HepG2 (cell line): ENCODE results near the gene FKBP1B. TPM values are rescaled to one million over a fixed set of nuclear protein-coding genes. Genes with fewer than 3 reads are reported as not detected.

Experiments
- ATAC-seq: fragments of 200-7000 bp; cut with Tn5 transposase; 3 replicates; pipeline ENCODE4 v1.9.1; 2020; ENCODE audit warnings: mild to moderate bottlenecking, moderate library complexity
- BruUV-seq: library from RNA; stranded (reverse); fragments of 400-500 nt; replicated peaks from 2 replicates; lab custom pipeline; 2021; lab: Mats Ljungman, UMichigan
- CTCF ChIA-PET: fragments of 300-600 bp; formaldehyde crosslinking; extraction: SDS; loops from one replicate; lab custom pipeline; 2021; ENCODE audit warnings: low total read pairs, inconsistent platforms, low intra/inter-chr PET ratio; lab: Yijun Ruan, JAX
- POLR2A ChIA-PET: fragments of 350-600 bp; sonication (Branson Sonifier 250); formaldehyde crosslinking; loops from one replicate; lab custom pipeline; 2020; ENCODE audit warnings: antibody characterized with exemption, inconsistent platforms; lab: Yijun Ruan, JAX
- DNase-seq: peaks from one replicate; pipeline ENCODE4 v3.0.0-alpha.2; 2015; ENCODE audit warnings: low spot score
- FAIRE-seq: peaks from 3 replicates; lab custom pipeline; 2011; peaks lifted over from hg19 to GRCh38; lab: Jason Lieb, UNC
- H2AFZ ChIP-seq: one replicate; pipeline ENCODE4 v1.6.1; 2011; ENCODE audit warnings: low read length, inconsistent platforms
- H3K27ac ChIP-seq: fragments of 300-600 bp; 3 replicates; pipeline ENCODE4 v1.8.0; 2011; ENCODE audit warnings: mixed run types, mild to moderate bottlenecking, mixed read lengths, low read length, inconsistent platforms; ENCODE audit not compliant: insufficient read depth; ENCODE audit errors: extremely low read length
- H3K27me3 ChIP-seq, 2 experiments: fragments of 200-600 bp in 1 of 2; 2 replicates in 1 of 2; 3 replicates in 1 of 2; pipeline versions ENCODE4 v1.6.0 to v1.8.0; 2011; ENCODE audit warnings: low read length in 2 of 2, mild to moderate bottlenecking in 2 of 2, moderate library complexity in 2 of 2, inconsistent platforms in 1 of 2; ENCODE audit not compliant: insufficient read depth in 2 of 2, control insufficient read depth in 1 of 2
- H3K36me3 ChIP-seq, 2 experiments: fragments of 200-600 bp in 1 of 2; replicated peaks in 1 of 2; 2 replicates in 1 of 2; 3 replicates in 1 of 2; pipeline versions ENCODE4 v1.5.1 to v1.8.0; 2011; ENCODE audit warnings: low read length in 2 of 2, inconsistent platforms in 1 of 2; ENCODE audit not compliant: insufficient read depth in 2 of 2, control insufficient read depth in 1 of 2
- H3K4me1 ChIP-seq: 2 replicates; pipeline ENCODE4 v1.5.1; 2012; ENCODE audit warnings: low read length, inconsistent platforms; ENCODE audit not compliant: insufficient read depth
- H3K4me2 ChIP-seq: 2 replicates; pipeline ENCODE4 v1.6.0; 2011; ENCODE audit warnings: low read depth, low read length, inconsistent platforms
- H3K4me3 ChIP-seq, 3 experiments: fragments of 200-600 bp in 1 of 3; sonication (generic), shearing (Covaris generic) in 1 of 3; replicated peaks in 1 of 3; 2 replicates each; pipeline ENCODE4 v1.5.1; 2011 to 2016; ENCODE audit warnings: low read length in 3 of 3, inconsistent platforms in 2 of 3, low read depth in 2 of 3, mild to moderate bottlenecking in 2 of 3, control low read depth in 1 of 3, mixed read lengths in 1 of 3; ENCODE audit not compliant: insufficient read depth in 1 of 3
- H3K79me2 ChIP-seq: one replicate; pipeline ENCODE4 v1.6.1; 2011; ENCODE audit warnings: low read length, inconsistent platforms; ENCODE audit not compliant: insufficient read depth
- H3K9ac ChIP-seq: 2 replicates; pipeline ENCODE4 v1.6.0; 2011; ENCODE audit warnings: mild to moderate bottlenecking, low read depth, low read length, inconsistent platforms; ENCODE audit not compliant: insufficient read depth
- H3K9me3 ChIP-seq: 2 replicates; pipeline ENCODE4 v1.5.1; 2012; ENCODE audit warnings: mild to moderate bottlenecking, low read length
- H4K20me1 ChIP-seq: 2 replicates; pipeline ENCODE4 v1.6.0; 2011; ENCODE audit warnings: inconsistent platforms, mild to moderate bottlenecking, low read length, moderate library complexity; ENCODE audit not compliant: insufficient read depth
- GATAD2A ChIP-seq: IDR thresholded peaks from 2 replicates; pipeline ENCODE4 v1.6.1; 2016
- GMEB2 ChIP-seq: IDR thresholded peaks from 2 replicates; pipeline ENCODE4 v1.6.1; 2016; ENCODE audit warnings: missing biosample characterization, missing genetic modification reagents, low read depth
- GPBP1L1 ChIP-seq: sonication (generic); formaldehyde crosslinking; IDR thresholded peaks from 2 replicates; pipeline ENCODE4 v1.5.0; 2020; ENCODE audit warnings: mild to moderate bottlenecking, missing genetic modification reagents
- PRDM10 ChIP-seq: sonication (generic); formaldehyde crosslinking; IDR thresholded peaks from 2 replicates; pipeline ENCODE4 v1.4.0; 2020; ENCODE audit warnings: low read depth, missing genetic modification reagents
- SMAD3 ChIP-seq: sonication (generic); formaldehyde crosslinking; IDR thresholded peaks from 2 replicates; pipeline ENCODE4 v1.4.0; 2020; ENCODE audit warnings: missing genetic modification reagents
- ZSCAN9 ChIP-seq: IDR thresholded peaks from 2 replicates; pipeline ENCODE4 v1.6.1; 2016; ENCODE audit warnings: borderline replicate concordance
- WGBS: methylation state at CpG from one replicate; pipeline ENCODE4 v1.1.6; 2017; ENCODE audit warnings: low lambda C conversion rate; 5-methylcytosine and 5-hydroxymethylcytosine counted together
- in situ Hi-C: cut with HindIII; loops from 2 replicates; pipeline ENCODE4 v1.10.0; 2017; ENCODE audit warnings: low pct_unique_long_range_greater_than_20kb; ENCODE audit not compliant: extremely low pct_ligation_motif_present
- intact Hi-C: fragments of 100-400 bp; cut with micrococcal nuclease; formaldehyde crosslinking; loops from one replicate; pipeline ENCODE4 v1.10.0; 2022; ENCODE audit not compliant: unreplicated experiment
- polyA plus RNA-seq, 8 experiments: library from polyadenylated mRNA; depleted of rRNA in 3 of 8; stranded (reverse) in 7 of 8; unstranded in 1 of 8; fragments of >200 nt; fragmentation: Illumina TruSeq in 4 of 8; extraction: Trizol in 4 of 8; gene quantifications; 2 replicates each; pipeline versions ENCODE4 v1.2.1 to v1.2.3, GENCODE V29; 2011 to 2016; ENCODE audit warnings: low read depth in 4 of 8, missing spikeins in 1 of 8, mixed read lengths in 1 of 8; ENCODE audit not compliant: insufficient read depth in 1 of 8
- total RNA-seq, 5 experiments: library from RNA; depleted of rRNA; stranded (reverse); fragments of >200 nt; fragmentation: Illumina TruSeq; extraction: Trizol; gene quantifications; 2 replicates each; pipeline ENCODE4 v1.2.3, GENCODE V29; 2016; ENCODE audit warnings: low read depth in 1 of 5

FKBP1B gene
- total and polyA plus RNA-seq, 2 of the 13 experiments (the other 11 are each of a cell fraction or from before 2014, with no cell fraction given): 35.2 to 96.3 TPM

GRCh38 chr2:24016853-24017703, 32.5 kb upstream of the FKBP1B start (continued):
- no peak for TF ChIP-seq GATAD2A (CRISPR knock-in tag)
- TF ChIP-seq, all 625 proteins: peak for 4

- DNase-seq (no peak), FAIRE-seq (no peak), ATAC-seq (no peak)
- Histone ChIP-seq H2AFZ (no peak overlapping the region), H3K36me3 (no peaks in the 10 kb centered on the region; a peak in 1 of 5 replicates), H4K20me1 (no peaks in the 10 kb centered on the region), H3K4me2 (no peak overlapping the region), H3K9ac (no peak overlapping the region), H3K27ac (no peak overlapping the region), H3K79me2 (no peaks in the 10 kb centered on the region), H3K27me3 (no peaks in the 10 kb centered on the region), H3K9me3 (no peaks in the 10 kb centered on the region), H3K4me3 (no peak overlapping the region), H3K4me1 (peaks cover 54% of the 10 kb centered on the region)
- in situ Hi-C loops (no loop called here), intact Hi-C loops (no loop called here)
- BruUV-seq: no TSS peak
- 94% methylated on average over 8 of the region's 8 CpGs for WGBS
- ChIA-PET POLR2A (no interaction called here), CTCF (no interaction called here)
- TF ChIP-seq ZSCAN9 (CRISPR knock-in tag) (no peak), SMAD3 (no peak), GMEB2 (CRISPR knock-in tag) (no peak), GPBP1L1 (no peak), PRDM10 (CRISPR knock-in tag) (no peak)
Observed at GRCh38 chr2:24017711-24018110, 31.8 kb upstream of the FKBP1B start.
